GM21367 (cell line): Measurements from ENCODE around the gene SPG7.

ENCODE experiments used
- ATAC-seq: cut with Tn5 transposase; IDR thresholded peaks from one replicate; pipeline ENCODE4 v1.9.1; 2021; ENCODE audit not compliant: unreplicated experiment

Gene SPG7

DNA sequence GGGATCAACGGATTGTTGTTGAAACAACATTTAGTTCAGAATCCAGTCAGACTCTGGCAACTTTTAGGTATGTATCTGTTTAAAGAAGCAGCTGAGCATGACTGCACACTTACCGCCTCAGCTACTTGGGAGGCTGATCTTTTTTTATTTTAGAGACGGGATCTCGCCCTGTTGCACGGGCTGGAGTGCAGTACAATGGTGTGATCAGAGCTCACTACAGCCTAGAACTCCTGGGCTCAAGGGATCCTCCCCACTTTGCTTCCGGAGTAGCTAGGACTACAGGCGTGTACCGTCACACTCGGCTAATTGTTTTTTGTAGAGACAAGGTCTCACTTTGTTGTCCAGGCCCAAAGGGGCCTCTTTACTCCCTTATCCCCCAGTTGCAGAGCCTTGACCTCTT, 2.3 kb downstream of the SPG7 start:
- no peak for ATAC-seq

DNA sequence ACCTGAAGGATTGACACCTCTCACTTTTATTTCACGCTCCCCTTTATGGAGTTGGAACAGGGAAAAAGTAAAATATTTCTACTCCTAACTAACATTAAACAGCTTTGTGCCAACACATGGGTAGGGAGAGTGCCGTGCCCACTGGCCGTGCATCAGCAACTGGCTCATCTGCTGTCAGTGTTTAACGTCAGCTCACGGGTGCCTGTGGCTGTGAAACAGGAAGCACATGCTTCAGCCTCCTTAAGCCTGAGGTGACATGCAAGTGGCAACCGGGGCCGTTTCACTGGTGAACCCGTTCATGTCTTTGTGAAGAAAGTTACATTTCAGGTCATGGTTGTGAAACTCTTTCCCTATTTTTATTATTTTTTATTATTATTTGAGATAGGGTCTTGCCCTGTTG, 3.2 kb downstream of the SPG7 start:
- ATAC-seq, result no peak

DNA sequence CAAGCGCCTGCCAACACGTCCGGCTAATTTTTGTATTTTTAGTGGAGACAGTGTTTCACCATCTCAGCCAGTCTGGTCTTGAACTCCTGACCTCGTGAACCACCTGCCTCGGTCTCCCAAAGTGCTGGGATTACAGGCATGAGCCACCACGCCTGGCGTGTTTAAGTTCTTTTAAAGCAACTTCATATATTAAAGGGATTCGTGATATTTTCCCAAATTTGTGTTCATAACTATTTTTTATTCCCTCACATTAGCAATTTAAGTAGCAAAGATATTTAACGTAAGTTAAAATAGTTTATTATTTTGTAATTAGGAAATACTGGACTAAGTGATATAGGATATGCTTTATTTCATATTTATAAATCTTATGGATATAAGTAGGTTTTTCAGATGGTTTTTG, 4.2 kb downstream of the SPG7 start:
- no peak for ATAC-seq

DNA sequence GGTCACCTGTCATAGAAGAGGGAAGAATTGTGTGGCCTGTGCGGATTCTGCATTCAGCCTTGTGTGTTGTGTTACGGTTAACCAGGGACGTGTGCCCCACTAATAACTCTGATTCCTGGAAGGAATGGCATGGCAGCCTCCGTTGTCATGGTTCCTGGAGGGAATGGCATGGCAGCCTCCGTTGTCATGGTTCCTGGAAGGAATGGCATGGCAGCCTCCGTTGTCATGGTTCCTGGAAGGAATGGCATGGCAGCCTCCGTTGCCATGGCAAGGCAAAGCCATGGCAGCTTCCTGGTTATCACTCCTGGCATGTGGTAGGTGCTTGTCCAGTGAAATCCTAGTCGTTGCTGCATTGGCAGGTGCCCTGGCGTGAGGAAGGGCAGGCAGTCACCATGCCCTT, 8.9 kb downstream of the SPG7 start:
- no peak for ATAC-seq

DNA sequence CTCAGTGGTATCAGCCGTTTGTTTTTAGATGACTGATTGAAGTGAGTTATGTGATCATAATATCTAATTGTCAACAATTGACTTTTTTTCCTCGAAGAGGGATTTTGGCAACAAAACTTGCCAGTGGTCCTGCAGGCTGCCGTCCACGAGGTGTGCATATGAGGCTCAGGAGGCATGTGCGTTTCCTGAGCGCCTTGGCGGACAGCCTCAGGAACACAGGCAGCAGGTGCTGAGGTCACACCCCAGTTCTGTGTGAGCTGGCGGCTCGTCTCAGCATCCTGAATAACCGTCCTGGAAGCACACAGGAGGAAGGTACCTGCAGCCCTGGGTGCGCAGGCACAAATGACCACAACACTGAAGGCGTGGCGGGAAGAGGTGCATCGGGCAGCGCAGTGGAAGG, 11.7 kb downstream of the SPG7 start:
- ATAC-seq, result no peak

DNA sequence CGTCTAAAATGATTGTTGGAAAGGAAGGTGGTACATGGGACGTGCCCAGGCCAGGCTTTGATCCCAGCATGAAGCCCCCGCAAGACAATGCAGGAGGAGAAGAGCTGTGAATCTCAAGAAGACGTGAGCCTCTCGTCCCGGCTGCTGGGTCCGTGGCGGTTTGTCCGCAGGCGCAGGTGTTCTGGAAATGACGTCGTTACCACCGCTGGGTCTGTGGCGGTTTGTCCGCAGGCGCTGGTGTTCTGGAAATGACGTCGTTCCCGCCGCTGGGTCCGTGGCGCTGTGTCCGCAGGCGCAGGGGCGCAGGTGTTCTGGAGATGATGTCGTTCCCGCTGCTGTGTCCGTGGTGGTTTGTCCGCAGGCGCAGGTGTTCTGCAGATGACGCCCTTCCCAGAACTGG, 14.1 kb downstream of the SPG7 start:
- no peak for ATAC-seq

DNA sequence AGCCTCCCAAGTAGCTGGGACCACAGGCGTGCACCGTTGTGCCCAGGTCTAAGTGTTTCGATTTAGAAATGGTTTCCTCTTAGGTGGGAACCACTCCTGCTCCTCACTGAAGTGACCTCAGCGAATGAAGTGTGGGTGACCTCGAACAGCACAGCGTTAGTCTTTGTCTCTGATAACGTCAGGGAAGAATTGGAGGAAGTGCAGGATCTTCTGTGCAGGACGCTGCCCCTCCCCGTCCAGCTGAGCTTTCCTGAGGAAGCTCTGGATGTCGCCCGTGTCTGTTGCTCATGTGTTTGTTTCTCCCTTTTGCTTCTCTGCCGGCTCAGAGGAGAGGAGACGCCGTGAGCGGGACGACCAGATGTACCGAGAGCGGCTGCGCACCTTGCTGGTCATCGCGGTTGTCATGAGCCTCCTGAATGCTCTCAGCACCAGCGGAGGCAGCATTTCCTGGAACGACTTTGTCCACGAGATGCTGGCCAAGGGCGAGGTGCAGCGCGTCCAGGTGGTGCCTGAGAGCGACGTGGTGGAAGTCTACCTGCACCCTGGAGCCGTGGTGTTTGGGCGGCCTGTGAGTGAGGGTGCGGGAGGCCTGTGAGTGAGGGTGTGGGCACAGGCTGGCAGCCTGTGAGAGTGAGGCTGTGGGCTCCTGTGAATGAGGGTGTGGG, 15.6 kb downstream of the SPG7 start:
- no peak for ATAC-seq

DNA sequence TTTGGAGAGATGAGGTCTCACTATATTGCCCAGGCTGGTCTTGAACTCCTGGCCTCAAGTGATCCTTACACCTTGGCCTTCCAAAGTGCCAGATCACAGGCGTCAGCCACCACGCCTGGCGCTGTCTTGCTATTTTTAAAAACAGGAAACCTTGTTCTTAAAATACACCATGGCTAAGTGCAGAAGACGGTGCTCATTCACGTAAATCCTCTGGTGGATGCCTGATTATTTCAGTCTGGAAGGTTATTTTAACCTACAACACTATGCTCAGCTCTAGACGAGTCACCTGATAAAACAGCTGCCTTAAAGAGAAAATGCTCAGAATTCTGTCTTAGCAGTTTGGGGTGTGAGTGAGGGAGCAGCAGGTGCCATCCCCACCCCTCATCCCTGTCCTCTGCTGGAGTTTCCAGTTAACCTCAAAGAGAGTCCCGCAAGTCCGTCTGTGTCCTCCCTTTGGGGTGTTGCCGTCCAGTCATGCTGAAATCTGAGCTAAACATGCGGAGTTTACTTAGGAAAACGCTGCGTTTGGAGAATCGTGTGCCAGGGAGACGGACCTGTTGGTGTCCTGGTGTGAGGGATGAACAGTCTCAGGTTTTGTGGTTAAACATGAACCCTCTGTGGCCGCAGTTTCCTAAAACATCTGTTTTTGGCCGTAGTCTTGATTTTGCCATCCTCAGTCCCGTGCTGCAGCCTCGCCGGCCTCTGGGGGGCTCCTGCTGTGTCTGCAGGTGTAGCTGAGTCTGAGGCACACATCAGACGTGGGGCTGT, 17.1 kb downstream of the SPG7 start:
- no peak for ATAC-seq

DNA sequence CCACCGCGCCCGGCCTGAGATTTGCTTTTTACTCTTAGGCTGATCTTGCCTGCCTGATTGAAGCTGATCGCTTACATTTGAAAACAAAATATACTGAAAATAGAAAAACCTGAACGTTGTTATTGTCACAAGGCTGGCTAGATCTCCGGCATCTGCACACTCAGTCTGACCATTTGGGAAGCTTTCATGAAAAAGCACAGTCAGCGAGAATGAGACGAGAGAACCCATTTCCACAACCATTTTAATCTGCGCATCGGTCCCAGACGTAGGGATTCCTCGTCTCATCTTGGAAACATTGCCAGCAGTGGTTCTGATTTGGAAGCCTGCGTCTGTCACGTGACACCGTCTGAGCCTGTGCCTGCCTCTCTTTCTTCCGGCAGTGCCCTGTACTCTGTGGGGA, 20.9 kb downstream of the SPG7 start:
- no peak for ATAC-seq

DNA sequence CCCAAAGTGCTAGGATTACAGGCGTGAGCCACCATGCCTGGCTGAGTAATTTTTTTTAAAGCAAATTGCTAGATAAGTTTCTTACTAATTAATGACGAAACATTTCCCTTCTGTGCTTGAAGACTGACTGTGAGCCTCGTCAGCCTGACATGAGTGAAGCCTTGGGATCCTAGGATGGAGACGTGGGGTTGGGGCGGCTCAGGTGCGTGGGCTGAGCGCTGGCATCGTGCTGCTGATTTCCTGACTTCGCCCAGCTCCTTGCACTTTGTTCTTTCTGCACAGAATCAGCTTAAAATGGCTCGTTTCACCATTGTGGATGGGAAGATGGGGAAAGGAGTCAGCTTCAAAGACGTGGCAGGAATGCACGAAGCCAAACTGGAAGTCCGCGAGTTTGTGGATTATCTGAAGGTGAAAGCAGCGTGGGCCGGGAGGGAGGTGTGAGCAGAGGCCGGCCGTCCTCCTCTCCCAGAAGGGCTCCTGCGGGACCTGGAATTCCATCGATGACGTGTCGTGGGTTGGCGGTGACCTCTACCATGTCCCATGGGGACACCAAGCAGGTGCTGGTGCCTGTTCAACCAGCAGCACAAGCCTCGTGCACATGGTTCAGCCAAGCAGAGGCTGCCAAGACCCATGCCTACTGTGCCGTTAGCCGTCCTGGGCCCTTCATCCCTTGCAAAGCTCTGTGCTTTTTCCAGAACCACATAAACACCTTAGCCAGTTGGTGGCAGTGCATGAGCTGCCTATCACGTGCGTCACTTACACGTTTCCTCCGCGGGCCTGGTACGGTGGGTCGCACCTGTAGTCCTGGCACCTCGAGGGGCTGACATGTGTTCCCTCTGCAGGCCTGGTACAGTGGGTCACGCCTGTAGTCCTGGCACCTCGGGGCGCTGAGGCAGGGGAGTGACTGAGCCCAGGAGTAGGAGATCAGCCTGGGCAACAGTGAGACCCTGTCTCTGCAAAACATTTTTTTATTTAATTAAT, 22.5 kb downstream of the SPG7 start:
- ATAC-seq, result no peak

DNA sequence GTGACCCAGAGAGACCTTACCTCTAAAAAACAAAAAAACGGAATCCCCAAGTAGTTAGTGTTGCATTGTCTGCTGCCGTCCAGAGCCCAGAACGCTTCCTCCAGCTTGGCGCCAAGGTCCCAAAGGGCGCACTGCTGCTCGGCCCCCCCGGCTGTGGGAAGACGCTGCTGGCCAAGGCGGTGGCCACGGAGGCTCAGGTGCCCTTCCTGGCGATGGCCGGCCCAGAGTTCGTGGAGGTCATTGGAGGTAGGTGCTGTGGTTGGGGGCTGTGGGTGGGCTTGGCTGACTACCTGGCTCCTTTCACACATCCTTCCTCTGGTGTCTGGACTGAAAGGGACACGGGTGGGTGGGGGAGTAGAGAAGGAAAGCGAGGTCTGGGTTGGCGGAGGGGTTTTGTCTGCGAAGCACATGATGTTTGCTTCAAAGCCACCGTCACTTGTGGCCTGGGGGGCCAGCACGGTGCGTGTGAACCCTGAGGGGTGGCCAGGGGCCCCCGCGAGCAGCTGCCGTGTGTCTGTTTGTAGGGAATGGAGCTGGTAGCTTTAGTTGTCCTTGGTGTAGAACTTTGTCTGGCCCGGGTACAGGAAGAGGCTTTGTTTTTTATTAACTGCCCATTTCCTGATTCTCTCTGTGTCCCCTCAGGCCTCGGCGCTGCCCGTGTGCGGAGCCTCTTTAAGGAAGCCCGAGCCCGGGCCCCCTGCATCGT, 23.8 kb downstream of the SPG7 start:
- ATAC-seq, result no peak

DNA sequence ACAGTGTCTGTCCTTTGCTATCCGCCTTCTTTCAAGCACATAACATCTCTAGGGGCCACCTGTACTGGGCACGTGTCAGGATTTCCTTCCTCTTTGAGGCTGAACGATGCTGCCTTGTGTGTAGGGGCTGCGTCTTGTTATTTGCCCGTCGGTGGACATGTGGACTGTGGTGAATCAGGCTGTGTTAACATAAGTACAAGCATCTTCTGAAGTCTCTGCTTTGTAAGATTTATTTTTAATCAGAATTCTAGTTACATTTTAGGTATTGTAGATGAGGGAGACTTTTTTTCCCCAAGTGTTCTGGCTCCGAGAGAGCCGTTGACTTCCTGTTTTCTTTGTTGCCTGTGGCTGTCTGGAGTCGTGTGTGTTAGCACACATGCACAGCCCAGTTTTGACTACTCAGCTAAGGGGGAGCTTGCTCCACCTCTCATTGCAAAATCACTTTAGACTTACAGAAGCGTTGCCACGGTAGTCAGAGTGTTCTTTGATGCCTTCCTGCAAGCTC, 26.1 kb downstream of the SPG7 start:
- ATAC-seq, result no peak

DNA sequence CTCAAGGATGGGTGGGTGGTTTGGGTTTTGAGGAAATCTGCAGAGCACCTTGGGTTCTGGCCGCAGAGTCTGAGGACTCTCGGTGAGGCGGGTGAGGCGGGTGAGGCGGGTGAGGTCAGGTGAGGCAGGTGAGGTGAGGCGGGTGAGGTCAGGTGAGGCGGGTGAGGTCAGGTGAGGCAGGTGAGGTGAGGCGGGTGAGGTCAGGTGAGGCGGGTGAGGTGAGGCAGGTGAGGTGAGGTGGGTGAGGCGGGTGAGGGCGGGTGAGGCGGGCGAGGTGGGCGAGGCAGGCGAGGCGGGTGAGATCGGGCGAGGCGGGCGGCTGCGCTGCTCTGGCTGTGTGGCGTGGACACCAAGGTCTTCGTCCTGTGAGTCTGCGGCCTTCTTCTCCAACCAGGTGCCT, 28.2 kb downstream of the SPG7 start:
- ATAC-seq, result no peak

DNA sequence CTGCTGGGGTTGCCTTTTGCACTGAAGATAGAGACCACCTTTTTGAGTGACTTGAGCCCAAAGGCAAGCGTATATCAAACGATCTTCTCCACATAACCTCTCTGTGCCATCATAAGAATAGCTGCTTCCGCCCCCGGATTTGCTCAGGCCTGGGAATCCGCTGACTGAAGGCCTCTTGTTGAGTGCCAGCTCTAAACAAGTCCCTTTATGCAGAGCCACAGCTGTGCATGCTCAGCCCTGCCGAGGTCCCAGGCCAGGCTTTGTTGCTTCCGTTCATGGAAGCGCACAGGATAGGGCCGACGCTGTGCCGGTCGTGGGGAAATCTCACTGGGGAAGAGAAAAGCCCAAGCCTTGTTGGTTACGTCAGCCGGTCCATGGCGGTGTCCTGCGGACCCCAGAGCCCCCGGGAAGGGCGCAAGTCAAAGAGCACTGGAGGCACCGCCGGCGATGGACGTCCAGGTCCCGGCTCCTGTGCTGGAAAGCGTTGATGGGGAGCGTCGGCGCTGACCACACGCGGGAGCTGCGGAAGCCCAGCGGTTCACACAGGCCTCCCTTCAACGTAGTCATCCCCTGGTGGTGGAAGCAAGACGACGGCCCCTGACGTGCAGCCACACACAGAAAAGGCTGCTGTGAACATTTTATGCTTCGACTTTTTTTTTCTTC, 28.8 kb downstream of the SPG7 start:
- ATAC-seq, result no peak

DNA sequence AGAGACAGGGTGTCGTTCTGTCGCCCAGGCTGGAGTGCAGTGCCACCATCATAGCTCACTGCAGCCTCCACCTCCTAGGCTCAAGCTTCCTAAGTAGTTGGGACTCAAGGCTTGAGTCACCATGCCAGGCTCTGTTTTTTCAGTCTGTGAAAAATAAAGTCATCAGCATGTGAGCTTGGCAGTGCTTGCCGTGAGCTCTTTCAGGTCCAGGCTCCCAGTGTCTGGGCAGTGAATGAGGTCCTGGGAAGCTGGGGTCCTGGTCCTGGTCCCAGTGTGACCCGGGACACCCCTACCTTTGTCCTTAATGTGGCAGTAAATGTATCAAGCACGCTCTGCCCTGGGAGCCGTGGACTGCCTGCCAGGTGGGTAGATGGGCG, 29.3 kb downstream of the SPG7 start:
- no peak for ATAC-seq

DNA sequence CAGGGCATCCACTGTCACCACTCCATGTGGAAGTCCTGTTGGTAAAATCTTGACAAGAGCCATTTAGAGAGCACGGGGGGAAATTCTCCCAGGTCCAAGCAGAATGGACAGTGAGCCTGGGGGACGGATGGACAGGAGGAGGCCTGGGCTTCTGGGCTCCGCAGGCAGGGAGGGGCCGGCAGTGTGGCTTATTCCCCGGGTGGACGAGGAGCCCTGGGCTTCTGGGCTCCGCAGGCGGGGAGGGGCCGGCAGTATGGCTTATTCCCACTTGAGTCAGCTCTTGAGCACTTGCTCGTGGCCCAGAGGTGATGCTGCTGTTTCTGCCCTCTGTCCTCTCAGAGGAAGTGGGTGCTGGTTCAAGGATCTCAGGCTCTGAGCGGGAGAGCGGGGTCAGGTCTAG, 30.1 kb downstream of the SPG7 start:
- no peak for ATAC-seq

DNA sequence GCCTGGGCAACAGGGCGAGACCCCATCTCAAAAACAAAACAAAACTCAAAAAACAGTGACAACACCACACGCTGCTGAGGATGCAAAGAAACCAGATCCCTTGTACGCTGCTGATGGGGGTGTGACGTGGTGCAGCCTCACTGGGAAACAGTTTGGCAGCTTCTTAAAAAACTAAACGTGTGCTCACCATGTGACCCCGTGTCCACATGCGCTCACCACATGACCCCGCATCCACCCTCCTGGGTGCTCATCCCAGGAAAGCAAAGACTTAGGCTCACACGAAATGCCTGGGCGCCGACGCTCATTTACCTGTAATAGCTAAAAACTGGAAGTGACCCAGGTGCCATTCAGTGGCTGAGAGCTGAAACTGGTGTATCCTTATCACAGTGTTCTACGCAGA, 32.4 kb downstream of the SPG7 start:
- no peak for ATAC-seq

DNA sequence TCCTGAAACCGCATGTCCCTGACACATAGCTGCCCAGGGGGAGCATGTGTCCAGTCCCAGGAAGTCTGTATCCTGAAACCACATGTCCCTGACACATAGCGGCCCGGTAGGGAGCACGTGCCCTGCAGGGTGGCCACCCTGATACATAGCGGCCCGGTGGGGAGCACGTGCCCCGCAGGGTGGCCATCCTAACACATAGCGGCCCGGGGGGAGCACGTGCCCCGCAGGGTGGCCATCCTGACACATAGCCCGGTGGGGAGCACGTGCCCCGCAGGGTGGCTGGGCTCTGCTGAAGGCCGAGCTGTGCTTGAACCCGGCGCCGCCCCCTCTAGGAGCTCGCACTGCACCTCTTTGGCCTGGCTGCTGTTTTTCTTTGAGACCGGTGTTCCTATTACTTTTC, 33.6 kb downstream of the SPG7 start:
- ATAC-seq, result no peak

DNA sequence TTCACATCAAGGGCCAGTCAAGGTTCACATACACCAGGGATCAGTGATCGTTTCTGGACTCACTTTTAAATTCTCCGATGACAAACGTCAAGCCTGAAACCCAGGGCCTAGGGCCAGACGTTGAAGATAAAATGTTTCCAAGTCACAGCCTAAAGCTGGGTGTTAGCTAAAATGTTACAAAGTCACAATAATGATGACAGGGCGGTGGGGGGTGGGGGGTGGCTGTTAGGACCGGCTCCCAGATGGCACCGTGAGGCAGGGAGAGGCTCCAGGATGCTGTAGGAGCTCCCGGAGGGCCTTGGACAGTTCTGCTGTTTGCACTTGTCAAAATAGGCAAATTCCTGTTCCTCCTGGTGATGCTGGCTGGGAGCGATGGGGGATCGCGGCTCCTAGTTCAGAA, 35.9 kb downstream of the SPG7 start:
- no peak for ATAC-seq

DNA sequence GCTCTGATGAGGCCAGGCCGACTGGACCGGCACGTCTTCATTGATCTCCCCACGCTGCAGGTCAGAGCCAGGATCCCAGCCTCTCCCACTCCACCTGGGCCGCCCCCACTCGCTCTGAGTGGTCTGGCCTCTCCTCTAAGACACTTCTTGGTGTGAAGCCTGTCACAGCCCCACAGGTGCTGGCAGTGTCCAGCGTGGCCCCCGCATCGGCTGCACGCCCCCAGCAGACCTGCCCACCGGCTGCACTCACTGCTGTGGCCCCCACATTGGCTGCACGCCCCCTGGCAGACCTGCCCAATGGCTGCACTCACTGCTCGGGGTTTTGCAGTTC, 36.5 kb downstream of the SPG7 start:
- ATAC-seq, result no peak
